OCI-LY3 (cell line): ENCODE data around the gene PTPRN2.

Experiments
- CTCF ChIP-seq: fragments of 200-600, 300-600 bp; sonication (generic); IDR thresholded peaks from 2 replicates; pipeline ENCODE4 v1.5.1; 2014; ENCODE audit warnings: antibody characterized with exemption, low read length, low read depth
- EZH2phosphoT487 ChIP-seq: fragments of 200-600 bp; shearing (Covaris generic); IDR thresholded peaks from 2 replicates; pipeline ENCODE4 v1.6.1; 2018; ENCODE audit warnings: antibody characterized with exemption, mixed run types, low read depth

GRCh38 chr7:157498657-157499056 is 1089.0 kb downstream of the PTPRN2 start:
- TF ChIP-seq CTCF (no peak), EZH2phosphoT487 (no peak)
